IMR-90 (cell line): ENCODE measurements around the gene EPB41L2. TPM values are rescaled to one million over a fixed set of nuclear protein-coding genes. Genes with fewer than 3 reads are reported as not detected.

ENCODE experiments used
- ATAC-seq: fragments of 200-7000 bp; cut with Tn5 transposase; 2 replicates; pipeline ENCODE4 v1.9.1; 2020; ENCODE audit warnings: low read depth, mild to moderate bottlenecking, moderate library complexity
- BruUV-seq: library from RNA; stranded (reverse); fragments of 400-500 nt; replicated peaks from 2 replicates; lab custom pipeline; 2021; lab: Mats Ljungman, UMichigan
- CTCF ChIA-PET: fragments of 300-600 bp; formaldehyde crosslinking; extraction: SDS; loops from one replicate; lab custom pipeline; 2021; ENCODE audit warnings: antibody characterized with exemption; lab: Yijun Ruan, JAX
- POLR2A ChIA-PET: fragments of 300-600 bp; sonication (Branson Sonifier 250); formaldehyde crosslinking; loops from one replicate; lab custom pipeline; 2022; ENCODE audit warnings: antibody characterized with exemption; ENCODE audit not compliant: unreplicated experiment; lab: Charles Lee
- DNase-seq: peaks from one replicate; pipeline ENCODE4 v3.0.0; 2013
- H2AFZ ChIP-seq: replicated peaks from 2 replicates; pipeline ENCODE3; 2013; ENCODE audit warnings: low read length, mild to moderate bottlenecking; ENCODE audit not compliant: poor library complexity
- H2AK5ac ChIP-seq: 2 replicates; pipeline ENCODE4 v1.6.1; 2013; ENCODE audit warnings: low read depth, low read length, inconsistent platforms
- H2AK9ac ChIP-seq: replicated peaks from 2 replicates; pipeline ENCODE3; 2013; ENCODE audit warnings: mild to moderate bottlenecking, low read depth, low read length, moderate library complexity; ENCODE audit not compliant: poor library complexity
- H2BK120ac ChIP-seq: 2 replicates; pipeline ENCODE4 v1.6.1; 2013; ENCODE audit warnings: low read depth, low read length, inconsistent platforms
- H2BK15ac ChIP-seq: 3 replicates; pipeline ENCODE4 v1.6.1; 2013; ENCODE audit warnings: low read depth, low read length, inconsistent platforms
- H2BK20ac ChIP-seq: 2 replicates; pipeline ENCODE4 v1.6.1; 2013; ENCODE audit warnings: low read depth, mild to moderate bottlenecking, inconsistent platforms, low read length, moderate library complexity
- H2BK5ac ChIP-seq: 2 replicates; pipeline ENCODE4 v1.6.1; 2013; ENCODE audit warnings: mild to moderate bottlenecking, low read depth, low read length, inconsistent platforms; ENCODE audit not compliant: poor library complexity, severe bottlenecking
- H3K14ac ChIP-seq: replicated peaks from 2 replicates; pipeline ENCODE4 v1.6.1; 2013; ENCODE audit warnings: low read depth, low read length, inconsistent platforms
- H3K18ac ChIP-seq: 2 replicates; pipeline ENCODE4 v1.6.1; 2013; ENCODE audit warnings: low read depth, low read length, control low read depth
- H3K23ac ChIP-seq: 2 replicates; pipeline ENCODE4 v1.6.1; 2013; ENCODE audit warnings: low read depth, low read length, inconsistent platforms
- H3K27ac ChIP-seq: 2 replicates; pipeline ENCODE4 v1.5.1; 2013; ENCODE audit warnings: mild to moderate bottlenecking, control low read depth, low read length; ENCODE audit not compliant: insufficient read depth
- H3K27me3 ChIP-seq: 2 replicates; pipeline ENCODE4 v1.6.1; 2013; ENCODE audit warnings: low read length; ENCODE audit not compliant: control insufficient read depth, insufficient read depth
- H3K36me3 ChIP-seq: 2 replicates; pipeline ENCODE4 v1.6.1; 2013; ENCODE audit warnings: low read length, mixed read lengths; ENCODE audit not compliant: control insufficient read depth, insufficient read depth
- H3K4ac ChIP-seq: 2 replicates; pipeline ENCODE4 v1.6.1; 2013; ENCODE audit warnings: low read depth, low read length, inconsistent platforms
- H3K4me1 ChIP-seq: 2 replicates; pipeline ENCODE4 v1.6.1; 2013; ENCODE audit warnings: low read length, mixed read lengths; ENCODE audit not compliant: control insufficient read depth, insufficient read depth
- H3K4me2 ChIP-seq: 2 replicates; pipeline ENCODE4 v1.6.1; 2013; ENCODE audit warnings: low read depth, mild to moderate bottlenecking, control low read depth, low read length, moderate library complexity
- H3K4me3 ChIP-seq: 2 replicates; pipeline ENCODE4 v1.5.1; 2013; ENCODE audit warnings: low read depth, mild to moderate bottlenecking, control low read depth, low read length, moderate library complexity; ENCODE audit not compliant: insufficient read depth
- H3K56ac ChIP-seq: 2 replicates; pipeline ENCODE4 v1.6.1; 2013; ENCODE audit warnings: low read length, inconsistent platforms; ENCODE audit not compliant: insufficient read depth; ENCODE audit errors: extremely low read depth
- H3K79me1 ChIP-seq, 2 experiments: 2 replicates each; pipeline ENCODE4 v1.6.1; 2013; ENCODE audit warnings: low read length in 2 of 2, inconsistent platforms in 1 of 2, low read depth in 1 of 2
- H3K9ac ChIP-seq: 2 replicates; pipeline ENCODE4 v1.6.1; 2013; ENCODE audit warnings: low read depth, low read length, control low read depth
- H3K9me1 ChIP-seq: 2 replicates; pipeline ENCODE4 v1.6.1; 2013; ENCODE audit warnings: low read length, inconsistent platforms; ENCODE audit not compliant: insufficient read depth
- H3K9me3 ChIP-seq: 2 replicates; pipeline ENCODE4 v1.6.1; 2013; ENCODE audit warnings: low read length; ENCODE audit not compliant: control insufficient read depth, insufficient read depth
- H4K20me1 ChIP-seq: 2 replicates; pipeline ENCODE4 v1.6.1; 2013; ENCODE audit warnings: low read length, inconsistent platforms; ENCODE audit not compliant: insufficient read depth
- H4K5ac ChIP-seq: 2 replicates; pipeline ENCODE4 v1.6.1; 2013; ENCODE audit warnings: mild to moderate bottlenecking, low read depth, low read length, control low read depth
- H4K8ac ChIP-seq, 2 experiments: 2 replicates each; pipeline ENCODE4 v1.6.1; 2013; ENCODE audit warnings: low read depth in 2 of 2, low read length in 2 of 2, control low read depth in 1 of 2, inconsistent platforms in 1 of 2
- H4K91ac ChIP-seq: 2 replicates; pipeline ENCODE4 v1.6.1; 2013; ENCODE audit warnings: low read depth, low read length, inconsistent platforms; ENCODE audit not compliant: insufficient read depth
- BHLHE40 ChIP-seq: fragments of 150-350 bp; IDR thresholded peaks from 2 replicates; pipeline ENCODE4 v1.6.1; 2016; ENCODE audit warnings: mild to moderate bottlenecking, low read depth, low read length
- CHD1 ChIP-seq: IDR thresholded peaks from 2 replicates; pipeline ENCODE4 v1.6.1; 2012; ENCODE audit warnings: low read depth, low read length, improper control_type of control experiment
- FOS ChIP-seq: fragments of 150-350 bp; IDR thresholded peaks from 2 replicates; pipeline ENCODE4 v1.6.1; 2016; ENCODE audit warnings: low read depth, low read length
- NFE2L2 ChIP-seq: fragments of 150-350 bp; IDR thresholded peaks from 2 replicates; pipeline ENCODE4 v1.6.1; 2016; ENCODE audit warnings: low read depth, mild to moderate bottlenecking, low read length
- POLR2A ChIP-seq: IDR thresholded peaks from 2 replicates; pipeline ENCODE4 v1.6.1; 2012; ENCODE audit warnings: mild to moderate bottlenecking, low read depth, low read length
- RAD21 ChIP-seq: IDR thresholded peaks from 2 replicates; pipeline ENCODE4 v1.6.1; 2012; ENCODE audit warnings: low read length, improper control_type of control experiment
- RCOR1 ChIP-seq: IDR thresholded peaks from 2 replicates; pipeline ENCODE4 v1.6.1; 2012; ENCODE audit warnings: mild to moderate bottlenecking, low read length, improper control_type of control experiment; ENCODE audit not compliant: insufficient replicate concordance
- RFX5 ChIP-seq: IDR thresholded peaks from 2 replicates; pipeline ENCODE4 v1.8.0; 2012; ENCODE audit warnings: low read depth, mild to moderate bottlenecking, low read length, moderate library complexity
- SMC3 ChIP-seq: fragments of 150-350 bp; IDR thresholded peaks from 2 replicates; pipeline ENCODE4 v1.6.1; 2016; ENCODE audit warnings: low read depth, mild to moderate bottlenecking, antibody characterized with exemption, low read length, moderate library complexity
- WGBS, 2 experiments: methylation state at CpG; one replicate each; pipeline versions ENCODE4 v1.1.5 to v1.1.7; 2013; ENCODE audit warnings: missing lambda C conversion rate in 2 of 2; ENCODE audit not compliant: insufficient read length in 1 of 2; ENCODE audit errors: extremely low coverage in 2 of 2; 5-methylcytosine and 5-hydroxymethylcytosine counted together
- dilution Hi-C: fragments of 300-500 bp; cut with HindIII; formaldehyde crosslinking; loops from one replicate; pipeline ENCODE4 v1.14.3; 2018; ENCODE audit warnings: low sequenced_read_pairs; ENCODE audit not compliant: unreplicated experiment
- in situ Hi-C: fragments of 300-500 bp; cut with MboI; formaldehyde crosslinking; loops from 3 replicates; pipeline ENCODE4 v1.14.3; 2019; ENCODE audit warnings: low sequenced_read_pairs, inconsistent platforms, mixed read lengths
- intact Hi-C: fragments of 100-400 bp; cut with micrococcal nuclease; formaldehyde crosslinking; loops from 2 replicates; pipeline ENCODE4 v1.10.0; 2022
- polyA plus RNA-seq, 3 experiments: library from polyadenylated mRNA; depleted of rRNA; stranded (reverse); fragments of >200 nt; gene quantifications; 2 replicates each; pipeline ENCODE4 v1.2.3, GENCODE V29; 2012; ENCODE audit warnings: low replicate concordance in 1 of 3
- total RNA-seq: library from RNA; depleted of rRNA; stranded (reverse); fragments of >200 nt; gene quantifications from 2 replicates; pipeline ENCODE4 v1.2.3, GENCODE V29; 2012
- TF ChIP-seq, protein P1 (sequence below): fragments of 150-350 bp; IDR thresholded peaks from 2 replicates; pipeline ENCODE4 v1.6.1; 2016; ENCODE audit warnings: low read depth, mild to moderate bottlenecking, low read length, moderate library complexity, borderline replicate concordance
- TF ChIP-seq, protein P2 (sequence below): conservative IDR thresholded peaks from 2 replicates; pipeline ENCODE4 v1.5.1; 2012; ENCODE audit warnings: mild to moderate bottlenecking, low read depth, low read length, improper control_type of control experiment

Gene EPB41L2
- total and polyA plus RNA-seq, 2 of the 4 experiments (the other 2 are of a cell fraction), result 85.7 to 99.8 TPM

DNA sequence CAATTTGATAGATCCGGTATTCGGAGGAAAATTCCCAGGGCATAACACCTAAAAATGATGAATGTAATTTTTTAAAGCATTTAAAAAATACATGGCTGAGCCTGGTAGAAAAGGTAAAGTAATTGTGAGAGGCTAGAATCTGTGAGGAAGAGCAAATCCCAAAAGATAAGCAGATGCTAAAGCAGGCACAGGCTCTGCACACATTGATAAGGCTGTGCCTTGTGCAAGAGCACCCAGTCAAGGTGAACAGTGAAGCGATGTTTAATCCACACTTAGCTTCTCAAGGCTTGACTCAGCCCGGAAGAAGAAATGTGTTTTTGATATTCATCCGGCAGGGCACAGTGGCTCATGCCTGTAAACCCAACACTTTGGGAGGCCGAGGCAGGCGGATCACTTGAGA is 5.1 kb upstream of the EPB41L2 start:
- in situ Hi-C loops (no loop called here), dilution Hi-C loops (no loop called here), intact Hi-C loops (no loop called here)
- Histone ChIP-seq H3K18ac (no peak overlapping the region), H2BK5ac (no peak overlapping the region), H4K91ac (no peak overlapping the region), H4K8ac (no peak overlapping the region), H3K9me1 (no peaks in the 10 kb centered on the region; the same call in 1 of the 2 replicates), H3K4me1 (0 out of 2 replicates have a peak, but pooled peaks cover 2% of the 10 kb centered on the region), H4K20me1 (no peaks in the 10 kb centered on the region), H2BK15ac (no peak overlapping the region), H3K23ac (no peak overlapping the region), H3K27ac (no peak overlapping the region), H2AK9ac (no peak overlapping the region), H3K4me2 (no peak overlapping the region), H3K9ac (no peak overlapping the region), H3K4ac (no peak overlapping the region), H3K36me3 (no peaks in the 10 kb centered on the region), H3K4me3 (no peak overlapping the region), H3K79me1 (no peaks in the 10 kb centered on the region), H3K56ac (no peak overlapping the region), H3K9me3 (no peaks in the 10 kb centered on the region), H3K14ac (no peak overlapping the region), H2AK5ac (no peak overlapping the region), H3K27me3 (no peaks in the 10 kb centered on the region), H2BK120ac (no peak overlapping the region), H4K5ac (no peak overlapping the region), H2BK20ac (no peak overlapping the region), H2AFZ (no peak overlapping the region)
- POLR2A ChIA-PET, result no interaction called here
- TF ChIP-seq, protein P1, sequence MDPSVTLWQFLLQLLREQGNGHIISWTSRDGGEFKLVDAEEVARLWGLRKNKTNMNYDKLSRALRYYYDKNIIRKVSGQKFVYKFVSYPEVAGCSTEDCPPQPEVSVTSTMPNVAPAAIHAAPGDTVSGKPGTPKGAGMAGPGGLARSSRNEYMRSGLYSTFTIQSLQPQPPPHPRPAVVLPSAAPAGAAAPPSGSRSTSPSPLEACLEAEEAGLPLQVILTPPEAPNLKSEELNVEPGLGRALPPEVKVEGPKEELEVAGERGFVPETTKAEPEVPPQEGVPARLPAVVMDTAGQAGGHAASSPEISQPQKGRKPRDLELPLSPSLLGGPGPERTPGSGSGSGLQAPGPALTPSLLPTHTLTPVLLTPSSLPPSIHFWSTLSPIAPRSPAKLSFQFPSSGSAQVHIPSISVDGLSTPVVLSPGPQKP, result no peak
- TF ChIP-seq CHD1, result no peak
- TF ChIP-seq NFE2L2, result no peak
- no peak for TF ChIP-seq FOS
- no peak for TF ChIP-seq RAD21
- TF ChIP-seq RCOR1, result no peak
- TF ChIP-seq POLR2A, result no peak
- TF ChIP-seq BHLHE40, result no peak
- no peak for TF ChIP-seq RFX5
- TF ChIP-seq, protein P2, sequence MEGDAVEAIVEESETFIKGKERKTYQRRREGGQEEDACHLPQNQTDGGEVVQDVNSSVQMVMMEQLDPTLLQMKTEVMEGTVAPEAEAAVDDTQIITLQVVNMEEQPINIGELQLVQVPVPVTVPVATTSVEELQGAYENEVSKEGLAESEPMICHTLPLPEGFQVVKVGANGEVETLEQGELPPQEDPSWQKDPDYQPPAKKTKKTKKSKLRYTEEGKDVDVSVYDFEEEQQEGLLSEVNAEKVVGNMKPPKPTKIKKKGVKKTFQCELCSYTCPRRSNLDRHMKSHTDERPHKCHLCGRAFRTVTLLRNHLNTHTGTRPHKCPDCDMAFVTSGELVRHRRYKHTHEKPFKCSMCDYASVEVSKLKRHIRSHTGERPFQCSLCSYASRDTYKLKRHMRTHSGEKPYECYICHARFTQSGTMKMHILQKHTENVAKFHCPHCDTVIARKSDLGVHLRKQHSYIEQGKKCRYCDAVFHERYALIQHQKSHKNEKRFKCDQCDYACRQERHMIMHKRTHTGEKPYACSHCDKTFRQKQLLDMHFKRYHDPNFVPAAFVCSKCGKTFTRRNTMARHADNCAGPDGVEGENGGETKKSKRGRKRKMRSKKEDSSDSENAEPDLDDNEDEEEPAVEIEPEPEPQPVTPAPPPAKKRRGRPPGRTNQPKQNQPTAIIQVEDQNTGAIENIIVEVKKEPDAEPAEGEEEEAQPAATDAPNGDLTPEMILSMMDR, result no peak
- TF ChIP-seq SMC3, result no peak
- BruUV-seq, result no TSS peak
- 100% methylated on average over 1 of the region's 7 CpGs; no CpG with 5 or more reads in 1 of the 2 experiments for WGBS, 2 experiments
- ATAC-seq (no peak), DNase-seq (no peak)
- CTCF ChIA-PET, result interaction anchor here (0.6 kb wide), 1 partner anchor 474 kb away, joined by 4 read pairs; no protein-coding TSS in a partner anchor
